NCI-H187 treated with DMSO at 0.1 percent for 48 hours (cell line): ENCODE results near the gene ICAM1.

ENCODE experiments used
- DNase-seq: peaks from one replicate; lab custom pipeline; 2025; lab: John Stamatoyannopoulos, UW

The ICAM1 gene

DNA sequence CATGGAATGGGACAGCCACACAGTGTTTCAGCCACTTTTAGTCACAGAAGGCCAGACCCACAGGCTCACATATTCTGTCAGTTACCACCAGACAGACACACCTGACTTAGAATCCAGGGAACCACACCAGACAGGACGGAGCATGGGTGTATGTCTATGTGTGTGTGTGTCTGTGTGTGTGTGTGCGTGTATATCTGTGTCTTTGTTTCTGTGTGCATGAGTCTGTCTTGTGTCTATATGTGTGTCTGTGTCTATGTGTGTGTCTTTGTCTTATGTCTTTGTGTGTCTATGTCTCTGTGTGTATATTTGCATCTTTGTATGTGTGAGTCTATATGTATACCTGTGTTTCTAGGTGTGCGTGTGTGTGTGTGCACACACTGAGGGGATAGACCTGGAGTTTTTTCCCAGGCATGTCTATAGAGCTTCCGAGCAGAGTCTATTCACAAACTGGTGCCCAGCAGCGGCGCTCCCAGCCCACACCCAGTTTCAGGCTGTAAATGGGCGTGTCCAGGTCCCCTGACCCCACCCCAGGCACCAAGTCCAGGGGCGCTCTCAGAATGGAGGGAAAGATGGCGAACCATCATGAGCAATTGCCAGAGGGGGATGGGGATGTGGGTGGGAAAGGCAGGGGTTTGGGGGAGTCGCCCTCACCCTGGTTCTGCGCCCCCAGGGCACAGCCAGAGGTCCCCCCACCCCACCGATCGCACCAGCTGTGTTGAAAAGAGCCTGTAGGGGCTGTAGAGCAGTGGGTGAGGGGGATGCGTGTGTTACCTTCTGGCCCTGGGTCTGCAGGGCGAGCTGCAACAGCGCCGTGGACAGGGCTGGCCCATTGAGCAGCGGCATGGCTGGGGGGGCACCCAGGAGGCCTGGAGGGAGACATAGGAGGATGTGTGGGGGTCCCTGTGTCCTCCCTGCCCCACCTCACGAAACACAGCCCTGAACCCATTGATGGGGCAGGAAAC is 51.2 kb downstream of the ICAM1 start:
- no peak for DNase-seq

DNA sequence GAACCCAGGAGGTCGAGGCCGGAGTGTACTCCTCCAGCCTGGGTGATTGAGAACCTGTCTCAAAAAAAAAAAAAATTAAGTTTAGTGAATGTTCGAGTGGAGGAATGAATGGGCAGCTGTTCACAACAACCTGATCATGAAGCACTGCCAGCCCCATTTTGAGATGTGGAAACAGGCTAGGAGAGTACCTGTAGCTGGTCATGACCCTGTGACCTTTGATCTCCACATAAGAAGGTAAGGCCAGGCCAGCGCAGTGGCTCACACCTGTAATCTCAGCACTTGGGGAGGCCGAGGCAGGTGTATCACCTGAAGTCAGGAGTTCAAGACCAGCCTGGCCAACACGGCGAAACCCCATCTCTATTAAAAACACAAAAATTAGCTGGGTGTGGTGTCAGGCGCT is 54.8 kb downstream of the ICAM1 start:
- DNase-seq, result no peak

DNA sequence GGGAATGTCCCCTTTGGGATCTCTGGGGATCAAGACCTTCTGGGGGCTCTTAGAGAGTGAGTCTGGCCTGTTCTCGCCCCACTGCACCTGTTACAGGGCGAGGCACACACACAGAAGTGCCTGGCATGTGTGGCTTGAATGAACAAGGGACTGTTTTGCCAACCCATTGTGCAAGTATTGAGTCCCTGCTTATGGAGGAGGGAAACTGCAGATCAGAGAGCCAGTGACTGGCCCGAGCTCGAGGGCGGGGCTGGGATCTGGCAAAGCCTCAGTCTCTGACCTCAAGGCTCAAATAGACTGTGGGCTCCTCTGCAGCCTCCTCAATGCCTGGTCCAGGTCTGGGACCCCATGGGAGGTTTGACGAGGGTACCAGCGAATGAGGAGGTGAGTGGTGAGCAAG is 56.9 kb downstream of the ICAM1 start:
- no peak for DNase-seq

DNA sequence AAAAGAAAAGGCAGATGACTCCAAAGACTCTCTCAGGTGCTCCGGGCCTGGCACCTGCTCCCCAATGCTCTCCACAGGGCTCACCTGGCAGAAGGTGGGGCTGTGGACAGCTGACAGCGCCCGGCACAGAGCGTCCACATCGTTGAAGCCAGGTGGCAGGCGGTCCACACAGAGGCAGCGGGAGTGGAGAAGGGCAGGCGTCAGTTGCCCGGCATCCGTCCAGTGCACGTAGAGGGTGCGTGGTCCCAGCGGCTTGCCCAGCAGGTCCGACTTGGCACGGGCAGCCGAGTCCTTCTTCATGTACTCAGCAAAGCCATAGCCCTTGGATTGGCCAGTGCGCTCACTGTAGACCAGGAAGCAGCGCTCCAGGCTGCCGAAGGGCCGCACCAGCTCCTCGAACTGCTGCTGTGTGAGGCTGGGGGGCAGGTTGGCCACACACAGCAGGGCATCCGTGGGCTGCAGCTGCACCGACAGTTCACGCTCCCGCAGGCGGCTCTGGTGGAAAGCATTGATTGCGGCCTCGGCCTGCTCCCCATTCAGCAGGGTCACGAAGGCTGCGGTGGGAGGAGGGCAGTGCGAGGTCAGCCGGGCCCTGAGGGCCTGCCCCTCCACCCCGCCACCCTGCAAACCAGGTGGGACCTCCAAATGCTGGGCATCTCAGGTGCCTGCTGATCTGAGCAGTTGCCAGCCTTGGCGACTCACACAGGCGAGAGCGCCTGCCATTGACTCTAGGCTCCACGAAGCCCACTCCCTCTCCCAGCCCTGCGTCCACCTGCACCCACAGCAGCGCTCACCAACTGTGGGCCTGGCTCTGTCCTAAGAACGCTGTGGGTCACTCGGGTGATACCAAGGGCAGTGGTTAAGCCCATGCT is 57.9 kb downstream of the ICAM1 start:
- DNase-seq, result no peak

DNA sequence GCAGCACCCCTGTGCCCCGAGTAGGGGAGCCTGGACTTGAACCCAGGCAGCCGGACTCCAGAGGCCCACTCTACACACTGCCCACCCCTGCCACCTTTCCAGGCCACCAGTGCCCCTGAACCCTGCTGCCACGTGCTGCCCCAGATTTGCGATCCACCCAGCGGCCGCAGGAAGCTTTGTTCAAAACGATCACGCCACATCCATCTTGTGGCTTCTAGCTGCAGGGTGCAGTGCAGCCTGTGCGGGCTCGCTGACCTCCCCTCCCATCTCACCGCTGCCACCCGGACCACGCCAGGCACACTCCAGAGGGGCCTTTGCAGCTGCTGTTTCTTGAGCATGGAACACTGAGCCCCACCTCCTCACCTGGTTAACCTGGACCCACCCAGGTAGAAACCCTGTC is 58.6 kb downstream of the ICAM1 start:
- no peak for DNase-seq

DNA sequence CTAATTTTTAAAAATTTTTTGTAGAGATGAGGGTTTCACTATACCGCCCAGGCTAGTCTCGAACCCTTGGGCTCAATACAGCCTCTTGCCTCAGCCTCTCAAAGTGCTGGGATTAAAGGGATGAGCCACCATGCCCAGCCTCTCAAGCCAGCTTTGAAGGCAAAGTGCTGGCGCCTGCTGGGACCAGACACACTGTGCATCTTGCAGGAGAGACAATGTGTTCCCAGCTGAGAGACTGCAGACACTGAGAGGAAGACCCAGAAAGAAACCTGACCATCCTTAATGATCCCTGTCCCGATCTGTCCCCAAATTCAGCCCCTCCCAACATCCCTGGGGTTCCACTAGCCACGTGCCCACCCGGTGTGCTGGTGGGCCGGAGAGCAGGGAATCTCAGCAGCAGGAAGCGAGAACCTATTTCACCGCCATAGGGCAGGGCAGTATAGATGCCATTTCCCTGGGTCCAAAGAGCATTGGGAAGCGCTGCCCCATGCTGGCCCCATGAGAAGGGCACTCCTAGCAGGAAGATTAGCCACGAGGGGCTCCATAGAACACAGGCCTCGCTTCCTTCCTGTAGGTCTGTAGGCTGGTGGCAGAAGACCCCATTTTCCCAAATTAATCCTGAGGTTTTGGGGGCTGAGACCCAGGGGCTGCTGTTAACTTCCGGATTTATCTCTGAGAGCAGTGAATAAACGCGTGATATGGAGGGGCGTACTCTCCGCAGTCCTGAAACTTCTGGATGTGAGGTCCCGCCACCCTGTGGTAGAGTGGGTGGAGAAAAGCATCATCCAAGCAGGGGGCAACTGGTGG is 61.4 kb downstream of the ICAM1 start:
- DNase-seq, result no peak

DNA sequence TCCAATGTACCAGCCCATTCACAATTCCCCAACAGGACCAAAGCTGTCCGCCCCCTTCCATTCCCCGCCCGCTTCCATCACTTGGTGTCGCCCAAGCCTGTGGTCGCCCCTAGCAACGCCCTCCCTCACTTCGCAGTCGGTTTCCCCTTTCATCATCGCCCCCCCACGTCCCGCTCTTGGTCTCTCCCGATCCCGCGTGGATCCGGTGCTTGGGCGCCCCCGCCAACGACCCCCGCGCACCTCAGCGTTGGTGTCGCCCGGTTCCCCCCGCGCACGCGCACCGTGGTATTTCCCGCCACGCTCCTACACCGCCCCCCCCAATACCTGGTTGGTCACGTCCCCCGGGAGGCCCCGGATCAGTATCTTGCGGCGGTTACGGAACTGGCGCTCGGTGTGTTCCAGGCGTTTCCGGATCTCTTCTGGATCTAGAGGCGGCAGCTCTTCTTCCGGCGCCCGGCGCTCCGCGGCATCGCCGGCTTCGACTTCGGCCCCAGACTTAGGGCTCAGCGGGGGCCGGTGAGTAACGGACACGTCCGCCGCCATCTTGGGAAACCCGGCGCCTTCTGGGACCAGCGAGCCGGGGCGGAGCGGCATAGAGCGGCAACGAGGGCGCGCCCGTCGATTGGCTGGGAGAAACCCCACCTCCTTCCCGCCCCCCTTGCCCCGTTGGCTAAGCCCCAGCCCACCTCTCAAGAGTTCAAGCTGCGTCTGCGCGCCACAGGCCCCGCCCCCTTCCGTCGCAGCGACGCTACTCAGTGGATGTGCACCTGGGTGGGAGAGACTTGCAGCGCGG is 62.2 kb downstream of the ICAM1 start, which contains the start of gene RAVER1:
Gene RAVER1, minus strand, starts transcription at position 565 of the 793 bp plus-strand sequence. Its CDS starts 22 bp downstream, at position 543.
- DNase-seq, result peak; percentile 35

DNA sequence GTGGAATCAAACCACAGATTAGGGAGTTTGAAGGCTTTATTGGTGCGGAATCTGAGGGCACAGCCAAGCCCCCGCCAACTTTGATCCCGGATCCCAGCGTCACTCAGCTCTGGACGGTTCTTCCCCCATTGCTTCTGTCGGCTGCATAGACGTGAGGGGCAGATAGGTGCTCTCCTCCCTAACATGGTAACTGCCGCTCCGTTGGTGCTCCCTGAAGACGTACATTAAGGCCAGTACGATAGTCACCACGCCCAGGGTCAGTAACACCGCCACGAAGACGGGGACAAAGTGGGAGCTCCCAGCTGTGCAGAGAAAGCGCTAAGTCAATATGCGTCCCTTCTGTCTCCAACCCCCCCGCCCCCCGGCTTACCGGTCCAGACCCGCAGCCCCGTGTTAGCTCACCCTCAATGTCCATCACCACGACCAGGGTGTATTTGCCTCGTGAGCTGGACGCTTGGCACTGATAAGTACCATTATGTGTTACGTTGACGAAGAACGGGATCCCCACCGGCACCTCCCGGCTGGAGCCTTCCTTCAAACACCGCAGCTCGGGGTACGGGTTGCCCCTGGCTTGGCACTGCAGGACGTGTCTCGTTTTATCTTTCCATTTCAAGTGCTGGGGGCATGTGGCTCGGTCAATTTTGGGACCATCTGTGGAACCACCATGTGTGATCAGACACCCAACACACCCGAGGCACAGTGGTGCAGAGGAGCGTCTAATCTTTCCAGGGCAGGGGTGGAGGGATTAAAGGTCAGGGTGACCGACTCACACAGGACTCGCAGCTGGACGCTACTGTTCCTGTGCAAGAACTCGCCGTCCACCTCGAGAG is 63.1 kb downstream of the ICAM1 start:
- DNase-seq, result no peak

DNA sequence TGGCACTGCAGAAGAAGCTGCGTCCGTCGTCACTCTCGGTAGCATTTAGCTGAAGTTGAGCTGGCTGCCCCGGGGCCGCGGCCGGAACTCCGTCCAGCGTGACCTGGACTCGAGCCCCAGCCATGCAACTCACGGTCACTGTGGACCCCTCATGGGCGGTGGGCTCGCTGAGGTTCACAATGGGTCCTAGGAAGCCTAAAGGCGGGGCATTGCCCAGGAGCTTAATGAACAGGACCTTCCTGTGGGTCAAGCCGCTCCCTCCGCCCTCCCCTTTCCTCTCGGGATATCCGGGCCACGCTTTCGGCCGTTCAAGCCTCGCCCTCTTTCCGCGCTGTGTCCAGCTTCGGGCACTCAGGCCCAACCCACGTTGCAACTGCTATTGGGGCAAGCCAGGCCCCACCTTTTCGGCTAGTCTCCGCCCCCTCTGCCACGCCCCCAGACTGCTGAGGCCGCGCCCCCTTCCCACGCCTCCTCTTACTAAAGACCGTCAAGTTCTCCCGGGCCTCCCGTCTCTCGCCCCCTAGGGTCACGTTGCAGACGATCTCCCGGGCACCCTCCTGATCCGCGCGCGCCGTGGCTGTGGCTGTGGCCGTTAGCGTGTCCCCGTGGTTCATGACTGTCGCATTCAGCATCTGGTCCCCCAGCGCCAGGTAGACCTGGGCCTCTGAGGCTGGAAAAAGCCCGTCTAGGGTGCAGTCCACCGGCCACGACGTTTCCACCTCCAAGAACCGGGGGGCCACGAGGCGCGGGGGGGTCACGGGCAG is 63.9 kb downstream of the ICAM1 start:
- no peak for DNase-seq

DNA sequence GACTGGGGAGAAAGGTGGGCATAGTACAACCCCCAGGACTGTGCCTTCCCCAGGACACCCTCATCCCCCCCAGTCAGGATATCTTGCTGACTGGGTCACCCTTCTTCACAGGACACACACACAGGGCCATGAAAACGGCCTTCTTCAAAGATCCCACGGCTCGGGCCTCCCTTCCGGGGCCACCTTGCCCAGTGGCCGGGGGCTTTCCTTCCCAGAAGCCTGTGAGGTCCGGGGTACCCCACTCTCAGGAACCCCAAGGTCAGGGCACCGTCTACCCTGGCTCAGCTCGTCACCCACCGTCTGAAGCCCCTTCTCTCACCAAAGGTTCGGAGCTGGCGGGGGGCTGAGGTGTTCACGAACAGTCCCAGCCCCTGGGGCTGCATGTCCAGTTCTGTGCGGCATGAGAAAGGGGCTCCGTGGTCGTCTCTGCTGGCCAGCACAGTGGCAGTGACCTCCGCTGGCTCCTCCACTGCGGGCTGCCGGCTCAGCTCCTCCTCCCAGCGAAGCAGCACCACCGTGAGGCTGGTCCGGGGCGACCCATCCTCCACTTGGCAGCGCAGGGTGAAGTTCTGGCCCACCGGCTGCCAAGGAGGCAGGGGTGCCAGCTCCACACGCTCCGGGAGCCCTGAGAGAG is 64.5 kb downstream of the ICAM1 start:
- no peak for DNase-seq
